GM12878 (cell line): Measurements from ENCODE around the gene NEGR1. TPM values are rescaled to one million over a fixed set of nuclear protein-coding genes. Genes with fewer than 3 reads are reported as not detected.

ENCODE experiments used
- ATAC-seq: fragments of 200-7000 bp; cut with Tn5 transposase; 3 replicates; pipeline ENCODE4 v1.9.1; 2020; ENCODE audit warnings: mild to moderate bottlenecking, moderate library complexity
- BruUV-seq: library from RNA; stranded (reverse); fragments of 400-500 nt; replicated peaks from 2 replicates; lab custom pipeline; 2021; lab: Mats Ljungman, UMichigan
- CTCF ChIA-PET: fragments of 300-600 bp; sonication (Branson Sonifier 250); formaldehyde crosslinking; extraction: SDS; loops from one replicate; lab custom pipeline; 2021; ENCODE audit warnings: inconsistent platforms; lab: Yijun Ruan, JAX
- POLR2A ChIA-PET: fragments of 350-600 bp; formaldehyde crosslinking; extraction: SDS; loops from one replicate; lab custom pipeline; 2021; ENCODE audit warnings: inconsistent platforms; lab: Charles Lee
- RAD21 ChIA-PET: fragments of 300-600 bp; sonication (Branson Sonifier 250); formaldehyde crosslinking; loops from one replicate; lab custom pipeline; 2023; ENCODE audit warnings: antibody characterized with exemption; ENCODE audit not compliant: unreplicated experiment; lab: Charles Lee
- SMC1A ChIA-PET: fragments of 300-600 bp; sonication (Branson Sonifier 250); formaldehyde crosslinking; loops from one replicate; lab custom pipeline; 2023; ENCODE audit not compliant: unreplicated experiment, uncharacterized antibody; lab: Charles Lee
- DNase-seq: peaks from one replicate; pipeline ENCODE4 v3.0.0-alpha.2; 2011; ENCODE audit warnings: low read depth, low spot score
- FAIRE-seq: peaks from 3 replicates; lab custom pipeline; 2011; peaks lifted over from hg19 to GRCh38; lab: Jason Lieb, UNC
- H2AFZ ChIP-seq: 2 replicates; pipeline ENCODE4 v1.6.0; 2011; ENCODE audit warnings: low read depth, low read length, control low read depth; ENCODE audit not compliant: control insufficient read depth
- H3K27ac ChIP-seq: 2 replicates; pipeline ENCODE4 v1.5.1; 2011; ENCODE audit warnings: control low read depth; ENCODE audit not compliant: control insufficient read depth, insufficient read depth
- H3K27me3 ChIP-seq, 2 experiments: replicated peaks in 1 of 2; 2 replicates each; pipeline versions ENCODE4 v1.6.0 to v1.6.1; 2011; ENCODE audit warnings: low read length in 1 of 2; ENCODE audit not compliant: control insufficient read depth in 2 of 2, insufficient read depth in 2 of 2
- H3K36me3 ChIP-seq, 2 experiments: 2 replicates each; pipeline ENCODE4 v1.5.1; 2011; ENCODE audit warnings: low read length in 1 of 2; ENCODE audit not compliant: control insufficient read depth in 2 of 2, insufficient read depth in 2 of 2
- H3K4me1 ChIP-seq: 2 replicates; pipeline ENCODE4 v1.6.1; 2011; ENCODE audit warnings: mild to moderate bottlenecking, low read length, moderate library complexity, mixed read lengths; ENCODE audit not compliant: control insufficient read depth, insufficient read depth
- H3K4me2 ChIP-seq: 2 replicates; pipeline ENCODE4 v1.6.0; 2011; ENCODE audit warnings: control low read depth; ENCODE audit not compliant: control insufficient read depth, insufficient read depth
- H3K4me3 ChIP-seq: fragments of 200-600 bp; sonication (generic); 2 replicates; pipeline ENCODE4 v1.5.1; 2016
- H3K79me2 ChIP-seq: 2 replicates; pipeline ENCODE4 v1.6.0; 2011; ENCODE audit warnings: low read length; ENCODE audit not compliant: control insufficient read depth, insufficient read depth
- H3K9ac ChIP-seq: 2 replicates; pipeline ENCODE4 v1.8.0; 2011; ENCODE audit warnings: low read length, control low read depth, mixed read lengths; ENCODE audit not compliant: control insufficient read depth, insufficient read depth
- H3K9me3 ChIP-seq: replicated peaks from 3 replicates; pipeline ENCODE4 v1.5.1; 2011; ENCODE audit warnings: mild to moderate bottlenecking, low read length; ENCODE audit not compliant: control insufficient read depth, insufficient read depth
- H4K20me1 ChIP-seq: 2 replicates; pipeline ENCODE4 v1.6.0; 2011; ENCODE audit not compliant: control insufficient read depth, insufficient read depth
- BHLHE40 ChIP-seq, 2 experiments: fragments of 450-650 bp in 1 of 2; IDR thresholded peaks; 2 replicates each; pipeline ENCODE4 v1.6.1; 2011 to 2017; ENCODE audit warnings: low read depth in 2 of 2, borderline replicate concordance in 1 of 2, improper control_type of control experiment in 1 of 2, low read length in 1 of 2, mild to moderate bottlenecking in 1 of 2
- DPF2 ChIP-seq: fragments of 450-650 bp; IDR thresholded peaks from 2 replicates; pipeline ENCODE4 v1.6.1; 2017; ENCODE audit warnings: mild to moderate bottlenecking
- IKZF2 ChIP-seq, 2 experiments: fragments of 450-650 bp; IDR thresholded peaks; 2 replicates each; pipeline ENCODE4 v1.6.1; 2017; ENCODE audit warnings: mild to moderate bottlenecking in 2 of 2, moderate library complexity in 2 of 2
- RCOR1 ChIP-seq: conservative IDR thresholded peaks from 2 replicates; pipeline ENCODE4 v1.6.1; 2012; ENCODE audit warnings: low read depth, low read length, improper control_type of control experiment
- ZBED1 ChIP-seq: IDR thresholded peaks from 2 replicates; pipeline ENCODE4 v1.6.1; 2016; ENCODE audit warnings: borderline replicate concordance
- ZBTB40 ChIP-seq: fragments of 450-650 bp; IDR thresholded peaks from 2 replicates; pipeline ENCODE4 v1.6.1; 2016; ENCODE audit warnings: mild to moderate bottlenecking, moderate library complexity, borderline replicate concordance
- WGBS: methylation state at CpG from one replicate; pipeline ENCODE4 v1.1.6; 2016; ENCODE audit warnings: low lambda C conversion rate; ENCODE audit not compliant: insufficient replicate concordance, insufficient coverage; ENCODE audit errors: missing lambda C conversion rate; 5-methylcytosine and 5-hydroxymethylcytosine counted together
- in situ Hi-C: fragments of 300-500 bp; cut with MboI; formaldehyde crosslinking; loops from 9 replicates; pipeline ENCODE4 v1.14.3; 2018; ENCODE audit warnings: mixed read lengths
- intact Hi-C: fragments of 100-400 bp; cut with micrococcal nuclease; formaldehyde crosslinking; loops from one replicate; pipeline ENCODE4 v1.14.2; 2022; ENCODE audit not compliant: unreplicated experiment
- polyA plus RNA-seq, 11 experiments: library from polyadenylated mRNA; depleted of rRNA in 4 of 11; unstranded in 6 of 11; stranded (reverse) in 5 of 11; fragments of >200 nt; fragmentation: Nextera tagmentation in 4 of 11; fragmentation: Illumina TruSeq in 1 of 11; extraction: Ambion mirVana in 4 of 11; extraction: Trizol in 1 of 11; gene quantifications; 1 replicate in 1 of 11; 2 replicates in 10 of 11; pipeline versions ENCODE4 v1.2.1 to v1.2.3, GENCODE V29; 2011 to 2016; ENCODE audit warnings: inconsistent platforms in 2 of 11, missing spikeins in 2 of 11, low read depth in 1 of 11
- total RNA-seq, 4 experiments: library from RNA; depleted of rRNA in 3 of 4; stranded (reverse); fragments of >200 nt in 3 of 4; fragmentation: Illumina TruSeq in 1 of 4; extraction: Trizol in 1 of 4; gene quantifications; 2 replicates each; pipeline versions ENCODE4 v1.2.1 to v1.2.3, GENCODE V29; 2013 to 2021
- TF ChIP-seq, protein P1 (sequence below): fragments of 450-650 bp; IDR thresholded peaks from 2 replicates; pipeline ENCODE4 v1.6.1; 2017; ENCODE audit warnings: low read depth, mild to moderate bottlenecking, moderate library complexity

The NEGR1 gene
- total and polyA plus RNA-seq, 10 of the 15 experiments (the other 5 are each of a cell fraction or from before 2014, with no cell fraction given): under 0.01 to 0.03 (median 0.01) TPM; not detected in 7

DNA sequence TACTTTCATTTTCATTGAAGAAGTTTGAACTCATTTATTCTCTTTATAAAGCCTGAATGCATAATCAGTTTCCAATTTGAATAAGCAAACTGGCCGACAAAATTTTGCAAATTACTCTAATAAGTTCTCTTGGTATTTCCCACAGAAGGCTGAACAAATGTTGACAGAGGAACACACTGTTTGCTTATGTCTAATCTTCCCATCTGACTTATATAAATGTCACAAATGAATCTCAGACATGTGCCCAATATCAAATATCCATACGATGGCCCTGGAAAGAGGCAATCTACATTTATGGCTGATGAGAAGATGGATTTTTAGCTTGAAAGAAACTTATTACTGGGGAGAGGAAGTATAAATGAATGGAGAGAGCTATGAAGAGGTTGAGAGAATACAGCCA lies 820.9 kb downstream of the NEGR1 start:
- H3K36me3 ChIP-seq: no peaks in the 10 kb centered on the region
- POLR2A ChIA-PET: no interaction called here
- H4K20me1 ChIP-seq: no peaks in the 10 kb centered on the region
- RAD21 ChIA-PET: no interaction called here
- no peak overlapping the region for H3K4me3 ChIP-seq
- intact Hi-C loops (no loop called here), in situ Hi-C loops (no loop called here)
- SMC1A ChIA-PET: no interaction called here
- WGBS: 3% methylated on average over 2 of the region's 2 CpGs
- TF ChIP-seq DPF2: no peak
- no peak for TF ChIP-seq ZBTB40
- TF ChIP-seq ZBED1: no peak
- no peak for TF ChIP-seq RCOR1
- TF ChIP-seq, protein P1, sequence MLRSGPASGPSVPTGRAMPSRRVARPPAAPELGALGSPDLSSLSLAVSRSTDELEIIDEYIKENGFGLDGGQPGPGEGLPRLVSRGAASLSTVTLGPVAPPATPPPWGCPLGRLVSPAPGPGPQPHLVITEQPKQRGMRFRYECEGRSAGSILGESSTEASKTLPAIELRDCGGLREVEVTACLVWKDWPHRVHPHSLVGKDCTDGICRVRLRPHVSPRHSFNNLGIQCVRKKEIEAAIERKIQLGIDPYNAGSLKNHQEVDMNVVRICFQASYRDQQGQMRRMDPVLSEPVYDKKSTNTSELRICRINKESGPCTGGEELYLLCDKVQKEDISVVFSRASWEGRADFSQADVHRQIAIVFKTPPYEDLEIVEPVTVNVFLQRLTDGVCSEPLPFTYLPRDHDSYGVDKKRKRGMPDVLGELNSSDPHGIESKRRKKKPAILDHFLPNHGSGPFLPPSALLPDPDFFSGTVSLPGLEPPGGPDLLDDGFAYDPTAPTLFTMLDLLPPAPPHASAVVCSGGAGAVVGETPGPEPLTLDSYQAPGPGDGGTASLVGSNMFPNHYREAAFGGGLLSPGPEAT: no peak
- no peak for TF ChIP-seq BHLHE40 (IDR thresholded peaks at IDR 0.05; ENCODE audit: borderline replicate concordance in 1 of 2, low read depth in 2 of 2, low read length in 1 of 2)
- TF ChIP-seq IKZF2 (IDR thresholded peaks at IDR 0.05): no peak
- H3K27me3 ChIP-seq: no peaks in the 10 kb centered on the region
- no peaks in the 10 kb centered on the region for H3K9me3 ChIP-seq
- H3K4me1 ChIP-seq: no peaks in the 10 kb centered on the region
- FAIRE-seq (no peak), DNase-seq (no peak), ATAC-seq (no peak)
- no peak overlapping the region for H3K27ac ChIP-seq
- H2AFZ ChIP-seq: no peak overlapping the region
- no peak overlapping the region for H3K4me2 ChIP-seq
- no peaks in the 10 kb centered on the region for H3K79me2 ChIP-seq
- BruUV-seq: no TSS peak
- CTCF ChIA-PET: no interaction called here
- H3K9ac ChIP-seq: no peak overlapping the region
